Measurements from ENCODE around the gene EMSY.

DNA sequence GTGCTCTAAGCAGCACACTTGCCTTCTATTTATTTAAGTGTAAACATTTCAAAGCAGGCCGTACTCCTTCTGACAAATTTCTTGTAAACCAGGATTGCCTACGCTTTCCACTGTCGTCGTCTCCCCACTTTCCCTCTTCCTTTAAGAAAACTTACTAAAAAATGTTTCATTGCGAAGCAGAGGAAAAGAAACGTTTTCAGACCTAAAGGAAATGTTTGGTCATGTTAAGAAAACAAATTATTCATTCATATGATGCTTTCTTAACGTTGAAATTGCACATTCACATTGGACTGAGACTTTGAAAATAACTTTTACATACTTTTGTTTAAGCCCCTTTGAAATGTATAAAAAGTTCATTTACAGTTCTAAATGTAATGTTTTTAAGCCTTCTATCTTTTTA lies 106.0 kb downstream of the EMSY start:
- TF ChIP-seq CTCF (IDR thresholded peaks at IDR 0.05) = no peak
- TF ChIP-seq POLR2A (IDR thresholded peaks at IDR 0.05) = no peak

Measured in testis (tissue), 2 donors.